HCEC 1CT (cell line): ENCODE data around the gene NTRK2.

ENCODE experiments used
- DNase-seq: peaks from one replicate; pipeline ENCODE4 v3.0.0-alpha.2; 2017

NTRK2 gene

GRCh38 chr9:84823421-84824271 is 154.1 kb downstream of the NTRK2 start:
- DNase-seq = no peak

- DNase-seq = no peak
Observed at GRCh38 chr9:84827216-84827765, 157.8 kb downstream of the NTRK2 start.

GRCh38 chr9:84828046-84828445 is 158.5 kb downstream of the NTRK2 start:
- no peak for DNase-seq

- no peak for DNase-seq
Observed at GRCh38 chr9:84829471-84829870, 159.9 kb downstream of the NTRK2 start.

- no peak for DNase-seq
Observed at GRCh38 chr9:84829997-84830696, 160.6 kb downstream of the NTRK2 start.

GRCh38 chr9:84831377-84831776 is 161.8 kb downstream of the NTRK2 start:
- DNase-seq = no peak

- no peak for DNase-seq
Observed at GRCh38 chr9:84832453-84832852, 162.9 kb downstream of the NTRK2 start.

GRCh38 chr9:84834426-84834825 is 164.9 kb downstream of the NTRK2 start:
- DNase-seq = no peak

GRCh38 chr9:84835745-84836144 is 166.2 kb downstream of the NTRK2 start:
- no peak for DNase-seq

- no peak for DNase-seq
Observed at GRCh38 chr9:84838879-84839278, 169.3 kb downstream of the NTRK2 start.

GRCh38 chr9:84839541-84839940 is 170.0 kb downstream of the NTRK2 start:
- no peak for DNase-seq

GRCh38 chr9:84841931-84842330 is 172.4 kb downstream of the NTRK2 start:
- no peak for DNase-seq

GRCh38 chr9:84843175-84843824 is 173.8 kb downstream of the NTRK2 start:
- no peak for DNase-seq

- DNase-seq = no peak
Observed at GRCh38 chr9:84845956-84846900, 176.7 kb downstream of the NTRK2 start.

GRCh38 chr9:84846906-84847305 is 177.4 kb downstream of the NTRK2 start:
- no peak for DNase-seq

- no peak for DNase-seq
Observed at GRCh38 chr9:84849049-84849448, 179.5 kb downstream of the NTRK2 start.

- DNase-seq = no peak
Observed at GRCh38 chr9:84850830-84851392, 181.4 kb downstream of the NTRK2 start.

- no peak for DNase-seq
Observed at GRCh38 chr9:84851935-84852585, 182.5 kb downstream of the NTRK2 start.

- no peak for DNase-seq
Observed at GRCh38 chr9:84852617-84853301, 183.2 kb downstream of the NTRK2 start.

GRCh38 chr9:84856181-84856632 is 186.7 kb downstream of the NTRK2 start:
- DNase-seq = no peak

GRCh38 chr9:84857211-84857610 is 187.7 kb downstream of the NTRK2 start:
- no peak for DNase-seq
